Endothelial cell of umbilical vein (primary cell): ENCODE results near the gene BPIFB3. TPM values are rescaled to one million over a fixed set of nuclear protein-coding genes. Genes with fewer than 3 reads are reported as not detected.

Experiments
- BruUV-seq: library from RNA; stranded (reverse); fragments of 400-500 nt; replicated peaks from 2 replicates; lab custom pipeline; 2021; lab: Mats Ljungman, UMichigan
- CTCF ChIA-PET: fragments of 300-600, 350-600 bp; sonication (Branson Sonifier 250); formaldehyde crosslinking; loops from one replicate; lab custom pipeline; 2021; ENCODE audit warnings: antibody characterized with exemption, inconsistent platforms; lab: Charles Lee
- POLR2A ChIA-PET: fragments of 300-600, 350-600 bp; sonication (Branson Sonifier 250); formaldehyde crosslinking; loops from one replicate; lab custom pipeline; 2021; ENCODE audit warnings: antibody characterized with exemption, inconsistent platforms; lab: Charles Lee
- DNase-seq: peaks from one replicate; pipeline ENCODE4 v3.0.0-alpha.2; 2011; ENCODE audit warnings: low read depth, low spot score
- FAIRE-seq: peaks from 2 replicates; lab custom pipeline; 2011; peaks lifted over from hg19 to GRCh38; lab: Jason Lieb, UNC
- H2AFZ ChIP-seq: 2 replicates; pipeline ENCODE4 v1.6.0; 2012; ENCODE audit warnings: low read depth, low read length, control low read depth, inconsistent platforms
- H3K27ac ChIP-seq: 2 replicates; pipeline ENCODE4 v1.5.1; 2011; ENCODE audit warnings: low read depth, mild to moderate bottlenecking, control low read depth, low read length, moderate library complexity; ENCODE audit not compliant: insufficient read depth
- H3K27me3 ChIP-seq, 2 experiments: 2 replicates each; pipeline versions ENCODE4 v1.6.0 to v1.6.1; 2011; ENCODE audit warnings: low read length in 2 of 2, mixed read lengths in 1 of 2; ENCODE audit not compliant: control insufficient read depth in 2 of 2, insufficient read depth in 2 of 2
- H3K36me3 ChIP-seq, 2 experiments: 2 replicates in 1 of 2; 3 replicates in 1 of 2; pipeline ENCODE4 v1.5.1; 2011; ENCODE audit warnings: low read length in 2 of 2, mild to moderate bottlenecking in 1 of 2, moderate library complexity in 1 of 2; ENCODE audit not compliant: control insufficient read depth in 2 of 2, insufficient read depth in 2 of 2; ENCODE audit errors: extremely low read depth in 1 of 2
- H3K4me1 ChIP-seq: 3 replicates; pipeline ENCODE4 v1.5.1; 2011; ENCODE audit warnings: mild to moderate bottlenecking, low read length; ENCODE audit not compliant: control insufficient read depth, insufficient read depth; ENCODE audit errors: extremely low read depth
- H3K4me2 ChIP-seq: 2 replicates; pipeline ENCODE4 v1.6.1; 2011; ENCODE audit warnings: low read length, control low read depth, mixed read lengths; ENCODE audit not compliant: insufficient read depth
- H3K4me3 ChIP-seq, 3 experiments: fragments of 200-600 bp in 1 of 3; sonication (generic), shearing (Covaris generic) in 1 of 3; replicated peaks in 1 of 3; 2 replicates each; pipeline ENCODE4 v1.5.1; 2011 to 2016; ENCODE audit warnings: control low read depth in 3 of 3, low read length in 3 of 3, mild to moderate bottlenecking in 2 of 3, inconsistent platforms in 1 of 3, low read depth in 1 of 3, moderate library complexity in 1 of 3; ENCODE audit not compliant: insufficient read depth in 1 of 3
- H3K79me2 ChIP-seq: 2 replicates; pipeline ENCODE4 v1.6.0; 2012; ENCODE audit warnings: low read length, inconsistent platforms; ENCODE audit not compliant: control insufficient read depth, insufficient read depth
- H3K9ac ChIP-seq: replicated peaks from 2 replicates; pipeline ENCODE3; 2011; ENCODE audit warnings: low read length, control low read depth; ENCODE audit not compliant: insufficient read depth; ENCODE audit errors: extremely low read depth
- H3K9me1 ChIP-seq: replicated peaks from 3 replicates; pipeline ENCODE4 v1.6.0; 2011; ENCODE audit warnings: mild to moderate bottlenecking, low read length; ENCODE audit not compliant: control insufficient read depth, insufficient read depth; ENCODE audit errors: extremely low read depth
- H3K9me3 ChIP-seq: replicated peaks from 2 replicates; pipeline ENCODE4 v1.5.1; 2012; ENCODE audit warnings: low read length, inconsistent platforms; ENCODE audit not compliant: control insufficient read depth, insufficient read depth
- H4K20me1 ChIP-seq: replicated peaks from 2 replicates; pipeline ENCODE3; 2011; ENCODE audit warnings: mild to moderate bottlenecking, low read length; ENCODE audit not compliant: control insufficient read depth, insufficient read depth; ENCODE audit errors: extremely low read depth
- EZH2 ChIP-seq: IDR thresholded peaks from 2 replicates; pipeline ENCODE4 v1.6.1; 2012; ENCODE audit warnings: borderline replicate concordance, low read depth, mild to moderate bottlenecking, moderate library complexity, low read length, inconsistent platforms; ENCODE audit not compliant: severe bottlenecking
- FOS ChIP-seq: IDR thresholded peaks from 2 replicates; pipeline ENCODE4 v1.6.1; 2011; ENCODE audit warnings: mild to moderate bottlenecking, low read length, moderate library complexity, borderline replicate concordance; ENCODE audit not compliant: insufficient read depth
- GATA2 ChIP-seq: IDR thresholded peaks from 2 replicates; pipeline ENCODE4 v1.7.0; 2011; ENCODE audit warnings: low read depth, mild to moderate bottlenecking, moderate library complexity, mixed read lengths, low read length; ENCODE audit not compliant: insufficient read length, insufficient read depth
- JUN ChIP-seq: IDR thresholded peaks from 2 replicates; pipeline ENCODE4 v1.6.1; 2011; ENCODE audit warnings: borderline replicate concordance, low read depth; ENCODE audit not compliant: insufficient read length, insufficient read depth
- MYC ChIP-seq: IDR thresholded peaks from one replicate; pipeline ENCODE4 v1.6.1; 2011; ENCODE audit warnings: mild to moderate bottlenecking, low read depth, low read length
- POLR2A ChIP-seq: IDR thresholded peaks from 2 replicates; pipeline ENCODE4 v1.6.1; 2012; ENCODE audit warnings: low read depth, mild to moderate bottlenecking, control low read depth, low read length
- POLR2AphosphoS5 ChIP-seq: IDR thresholded peaks from 2 replicates; pipeline ENCODE4 v1.6.1; 2012; ENCODE audit warnings: low read depth, mild to moderate bottlenecking, control low read depth, low read length, moderate library complexity; ENCODE audit not compliant: insufficient read depth
- dilution Hi-C: fragments of 300-500 bp; cut with MboI; formaldehyde crosslinking; loops from one replicate; pipeline ENCODE4 v1.15.0; 2019; ENCODE audit warnings: low sequenced_read_pairs; ENCODE audit not compliant: extremely low pct_ligation_motif_present
- intact Hi-C: fragments of 100-400 bp; cut with micrococcal nuclease; formaldehyde crosslinking; loops from one replicate; pipeline ENCODE4 v1.10.0; 2022
- polyA plus RNA-seq, 4 experiments: library from polyadenylated mRNA; depleted of rRNA in 3 of 4; stranded (reverse) in 3 of 4; unstranded in 1 of 4; fragments of >200 nt; gene quantifications; 2 replicates each; pipeline versions ENCODE4 v1.2.1 to v1.2.3, GENCODE V29; 2011 to 2012; ENCODE audit warnings: missing spikeins in 1 of 4
- total RNA-seq: library from RNA; stranded (reverse); gene quantifications from 2 replicates; pipeline ENCODE4 v1.2.3, GENCODE V29; 2021
- TF ChIP-seq, protein P1 (sequence below): IDR thresholded peaks from 2 replicates; pipeline ENCODE4 v1.6.1; 2011; ENCODE audit not compliant: insufficient read depth, insufficient read length
- TF ChIP-seq, protein P2 (sequence below), 2 donors: IDR thresholded peaks; 1 replicate in 1 of 2; 2 replicates in 1 of 2; pipeline ENCODE4 v1.5.1; 2011; ENCODE audit warnings: low read length in 2 of 2, mild to moderate bottlenecking in 2 of 2, moderate library complexity in 2 of 2, control low read depth in 1 of 2, inconsistent platforms in 1 of 2, low read depth in 1 of 2; ENCODE audit not compliant: insufficient read depth in 1 of 2; ENCODE audit errors: extremely low read depth in 1 of 2

BPIFB3 gene
- total and polyA plus RNA-seq, 2 donors (not counting 3 experiments of a cell fraction or from before 2014, with no cell fraction given): not detected

DNA sequence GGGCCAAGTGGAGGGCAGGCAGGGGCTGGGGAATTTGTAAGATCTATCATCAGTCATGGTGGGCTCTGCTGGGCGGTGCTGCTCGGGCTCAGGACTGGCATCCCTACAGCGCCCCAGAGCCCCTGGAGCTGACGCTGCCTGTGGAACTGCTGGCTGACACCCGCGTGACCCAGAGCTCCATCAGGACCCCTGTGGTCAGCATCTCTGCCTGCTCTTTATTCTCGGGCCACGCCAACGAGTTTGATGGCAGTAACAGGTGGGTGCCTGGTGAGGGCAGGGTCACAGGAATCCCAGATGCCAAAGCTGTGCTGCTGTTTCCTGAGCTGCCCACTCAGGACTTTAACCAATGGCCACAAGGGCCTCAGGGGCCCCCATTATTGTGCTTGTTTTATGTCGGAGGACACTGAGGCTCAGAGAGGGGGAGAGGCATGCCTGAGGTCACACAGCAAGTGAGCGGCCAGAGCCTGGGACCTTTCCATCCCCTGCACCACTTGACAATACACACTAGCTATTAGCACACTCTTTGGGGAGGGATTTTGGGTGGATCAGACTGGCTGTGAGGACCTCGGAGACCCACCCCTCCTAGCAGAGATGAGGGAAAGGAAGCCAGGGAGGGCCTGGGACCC lies 39.9 kb upstream of the BPIFB3 start:
- FAIRE-seq: no peak
- POLR2A ChIA-PET: no interaction called here

DNA sequence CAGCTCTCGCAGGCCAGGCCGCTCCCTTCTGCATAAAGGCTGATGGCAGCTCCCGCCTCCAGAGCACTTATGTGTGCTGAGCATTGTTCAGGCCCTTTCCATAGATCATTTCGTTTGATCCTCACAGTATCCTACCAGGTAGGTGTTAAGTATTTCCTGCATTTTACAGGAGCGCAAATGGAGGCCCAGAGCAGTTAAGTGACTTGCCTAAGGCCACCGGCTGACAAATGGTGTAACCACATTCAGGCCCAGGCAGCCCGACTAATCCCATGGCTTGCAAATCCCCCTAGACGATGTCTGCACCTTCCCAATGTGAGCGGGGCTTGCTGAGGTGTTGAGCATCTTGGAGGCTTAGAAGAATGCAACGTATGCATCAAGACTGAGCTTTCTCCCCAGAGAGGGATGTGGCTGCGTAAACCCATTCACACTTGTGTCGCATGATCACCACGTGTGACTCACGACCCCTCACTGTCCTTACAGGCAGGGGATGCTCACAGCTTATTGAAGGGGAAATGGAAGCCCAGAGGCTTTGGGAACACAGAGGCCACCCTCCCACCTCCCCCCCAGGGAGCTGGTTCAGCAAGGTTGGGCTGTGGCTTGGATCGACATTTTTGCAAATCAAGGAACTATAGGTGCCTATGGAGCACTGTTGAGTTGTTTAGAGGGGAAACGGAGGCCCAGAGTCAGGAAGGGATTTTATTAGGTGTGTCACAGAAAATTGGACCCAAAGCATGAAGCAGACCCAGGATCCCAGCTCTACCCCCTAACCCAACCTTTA lies 39.2 kb upstream of the BPIFB3 start:
- TF ChIP-seq EZH2 (no peak), MYC (no peak), FOS (no peak), GATA2 (no peak), JUN (no peak), POLR2A (no peak), POLR2AphosphoS5 (no peak)
- TF ChIP-seq, protein P1, sequence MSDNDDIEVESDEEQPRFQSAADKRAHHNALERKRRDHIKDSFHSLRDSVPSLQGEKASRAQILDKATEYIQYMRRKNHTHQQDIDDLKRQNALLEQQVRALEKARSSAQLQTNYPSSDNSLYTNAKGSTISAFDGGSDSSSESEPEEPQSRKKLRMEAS: no peak
- TF ChIP-seq, protein P2, sequence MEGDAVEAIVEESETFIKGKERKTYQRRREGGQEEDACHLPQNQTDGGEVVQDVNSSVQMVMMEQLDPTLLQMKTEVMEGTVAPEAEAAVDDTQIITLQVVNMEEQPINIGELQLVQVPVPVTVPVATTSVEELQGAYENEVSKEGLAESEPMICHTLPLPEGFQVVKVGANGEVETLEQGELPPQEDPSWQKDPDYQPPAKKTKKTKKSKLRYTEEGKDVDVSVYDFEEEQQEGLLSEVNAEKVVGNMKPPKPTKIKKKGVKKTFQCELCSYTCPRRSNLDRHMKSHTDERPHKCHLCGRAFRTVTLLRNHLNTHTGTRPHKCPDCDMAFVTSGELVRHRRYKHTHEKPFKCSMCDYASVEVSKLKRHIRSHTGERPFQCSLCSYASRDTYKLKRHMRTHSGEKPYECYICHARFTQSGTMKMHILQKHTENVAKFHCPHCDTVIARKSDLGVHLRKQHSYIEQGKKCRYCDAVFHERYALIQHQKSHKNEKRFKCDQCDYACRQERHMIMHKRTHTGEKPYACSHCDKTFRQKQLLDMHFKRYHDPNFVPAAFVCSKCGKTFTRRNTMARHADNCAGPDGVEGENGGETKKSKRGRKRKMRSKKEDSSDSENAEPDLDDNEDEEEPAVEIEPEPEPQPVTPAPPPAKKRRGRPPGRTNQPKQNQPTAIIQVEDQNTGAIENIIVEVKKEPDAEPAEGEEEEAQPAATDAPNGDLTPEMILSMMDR (IDR thresholded peaks at IDR 0.05; ENCODE audit: extremely low read depth in 1 of 2, insufficient read depth in 1 of 2, low read depth in 1 of 2, low read length in 2 of 2): no peak
- Histone ChIP-seq H3K79me2 (no peaks in the 10 kb centered on the region), H3K4me3 (no peak overlapping the region), H3K4me1 (no peaks in the 10 kb centered on the region), H2AFZ (no peak overlapping the region), H3K36me3 (no peaks in the 10 kb centered on the region), H3K27ac (no peak overlapping the region), H3K9me1 (no peaks in the 10 kb centered on the region), H3K27me3 (no peaks in the 10 kb centered on the region), H3K4me2 (no peak overlapping the region), H3K9me3 (no peaks in the 10 kb centered on the region), H4K20me1 (no peaks in the 10 kb centered on the region), H3K9ac (no peak overlapping the region)
- BruUV-seq: no TSS peak
- no peak for FAIRE-seq
- dilution Hi-C loops (no loop called here), intact Hi-C loops (no loop called here)
- CTCF ChIA-PET: no interaction called here
- POLR2A ChIA-PET: no interaction called here
- DNase-seq: no peak

More for the DNA sequence above, 39.9 kb upstream of the BPIFB3 start:
- Histone ChIP-seq H3K36me3 (no peaks in the 10 kb centered on the region), H3K79me2 (no peaks in the 10 kb centered on the region), H3K9me3 (no peaks in the 10 kb centered on the region), H2AFZ (no peak overlapping the region), H3K9ac (no peak overlapping the region), H3K4me2 (no peak overlapping the region), H4K20me1 (no peaks in the 10 kb centered on the region), H3K9me1 (no peaks in the 10 kb centered on the region), H3K27ac (no peak overlapping the region), H3K4me1 (no peaks in the 10 kb centered on the region), H3K27me3 (no peaks in the 10 kb centered on the region), H3K4me3 (no peak overlapping the region)
- no peak for DNase-seq
- no TSS peak for BruUV-seq
- intact Hi-C loops: no loop called here
- TF ChIP-seq MYC: no peak
- TF ChIP-seq, protein P1: no peak
- CTCF ChIA-PET: interaction anchor here (1.3 to 1.4 kb wide), 2 partner anchors 27 to 111 kb away, joined by 3 to 5 read pairs; no protein-coding TSS in a partner anchor
- dilution Hi-C loops: no loop called here
